K562 (cell line): Measurements from ENCODE around the gene TSGA10IP. TPM values are rescaled to one million over a fixed set of nuclear protein-coding genes. Genes with fewer than 3 reads are reported as not detected.

Experiments
- HDAC1 ChIP-seq, 2 experiments: fragments of 450-650 bp; IDR thresholded peaks; 2 replicates each; pipeline ENCODE4 v1.6.1; 2016 to 2017; ENCODE audit warnings: inconsistent platforms in 1 of 2, mild to moderate bottlenecking in 1 of 2, moderate library complexity in 1 of 2
- HNRNPUL1 ChIP-seq: fragments of 200-400 bp; formaldehyde crosslinking; IDR thresholded peaks from 2 replicates; pipeline ENCODE4 v1.6.1; 2017; ENCODE audit warnings: low read length
- SAFB ChIP-seq: fragments of 200-400 bp; formaldehyde crosslinking; IDR thresholded peaks from 2 replicates; pipeline ENCODE4 v1.6.1; 2017; ENCODE audit warnings: low read depth, low read length, borderline replicate concordance
- polyA plus RNA-seq, 8 experiments: library from polyadenylated mRNA; depleted of rRNA in 4 of 8; stranded (reverse) in 5 of 8; unstranded in 3 of 8; fragments of >200 nt; fragmentation: Nextera tagmentation in 2 of 8; fragmentation: Illumina TruSeq in 1 of 8; extraction: Ambion mirVana in 2 of 8; extraction: Trizol in 1 of 8; gene quantifications; 2 replicates each; pipeline versions ENCODE4 v1.2.1 to v1.2.3, GENCODE V29; 2011 to 2014; ENCODE audit warnings: inconsistent platforms in 1 of 8, missing spikeins in 1 of 8
- total RNA-seq, 7 experiments: library from RNA; depleted of rRNA in 6 of 7; stranded (reverse); fragments of >200 nt in 6 of 7; fragmentation: Illumina TruSeq in 2 of 7; extraction: Trizol in 2 of 7; gene quantifications; 2 replicates each; pipeline versions ENCODE4 v1.2.1 to v1.2.3, GENCODE V29; 2011 to 2021; ENCODE audit warnings: low replicate concordance in 1 of 7
- TF ChIP-seq, protein P1 (sequence below): fragments of 450-650 bp; formaldehyde crosslinking; IDR thresholded peaks from 2 replicates; pipeline ENCODE4 v1.4.0; 2020; ENCODE audit warnings: mild to moderate bottlenecking, mixed read lengths
- TF ChIP-seq, protein P2 (sequence below), 3 experiments: IDR thresholded peaks in 2 of 3; conservative IDR thresholded peaks in 1 of 3; 2 replicates each; pipeline ENCODE4 v1.5.1; 2011 to 2012; ENCODE audit warnings: low read length in 3 of 3, mild to moderate bottlenecking in 3 of 3, control low read depth in 2 of 3, improper control_type of control experiment in 1 of 3, inconsistent platforms in 1 of 3, low read depth in 1 of 3, mixed read lengths in 1 of 3, moderate library complexity in 1 of 3; ENCODE audit not compliant: insufficient read depth in 2 of 3
- TF ChIP-seq, protein P3 (sequence below): IDR thresholded peaks from 2 replicates; pipeline ENCODE4 v1.6.1; 2011; ENCODE audit not compliant: insufficient read length; ENCODE audit errors: extremely low read depth
- TF ChIP-seq, protein P4 (sequence below): fragments of 450-650 bp; formaldehyde crosslinking; conservative IDR thresholded peaks from 2 replicates; pipeline ENCODE4 v1.4.0; 2022; ENCODE audit warnings: mild to moderate bottlenecking, missing genetic modification characterization
- TF ChIP-seq, protein P5 (sequence below), 2 experiments: fragments of 450-650 bp; conservative IDR thresholded peaks; 2 replicates each; pipeline ENCODE4 v1.6.1; 2017; ENCODE audit warnings: mild to moderate bottlenecking in 2 of 2, moderate library complexity in 2 of 2
- TF ChIP-seq, protein P6 (sequence below): sonication (generic); formaldehyde crosslinking; IDR thresholded peaks from 2 replicates; pipeline ENCODE4 v1.8.1; 2023; ENCODE audit warnings: mild to moderate bottlenecking, missing genetic modification reagents

Gene TSGA10IP
- total and polyA plus RNA-seq, 9 of the 15 experiments (the other 6 are each of a cell fraction or from before 2014, with no cell fraction given) = not detected

DNA sequence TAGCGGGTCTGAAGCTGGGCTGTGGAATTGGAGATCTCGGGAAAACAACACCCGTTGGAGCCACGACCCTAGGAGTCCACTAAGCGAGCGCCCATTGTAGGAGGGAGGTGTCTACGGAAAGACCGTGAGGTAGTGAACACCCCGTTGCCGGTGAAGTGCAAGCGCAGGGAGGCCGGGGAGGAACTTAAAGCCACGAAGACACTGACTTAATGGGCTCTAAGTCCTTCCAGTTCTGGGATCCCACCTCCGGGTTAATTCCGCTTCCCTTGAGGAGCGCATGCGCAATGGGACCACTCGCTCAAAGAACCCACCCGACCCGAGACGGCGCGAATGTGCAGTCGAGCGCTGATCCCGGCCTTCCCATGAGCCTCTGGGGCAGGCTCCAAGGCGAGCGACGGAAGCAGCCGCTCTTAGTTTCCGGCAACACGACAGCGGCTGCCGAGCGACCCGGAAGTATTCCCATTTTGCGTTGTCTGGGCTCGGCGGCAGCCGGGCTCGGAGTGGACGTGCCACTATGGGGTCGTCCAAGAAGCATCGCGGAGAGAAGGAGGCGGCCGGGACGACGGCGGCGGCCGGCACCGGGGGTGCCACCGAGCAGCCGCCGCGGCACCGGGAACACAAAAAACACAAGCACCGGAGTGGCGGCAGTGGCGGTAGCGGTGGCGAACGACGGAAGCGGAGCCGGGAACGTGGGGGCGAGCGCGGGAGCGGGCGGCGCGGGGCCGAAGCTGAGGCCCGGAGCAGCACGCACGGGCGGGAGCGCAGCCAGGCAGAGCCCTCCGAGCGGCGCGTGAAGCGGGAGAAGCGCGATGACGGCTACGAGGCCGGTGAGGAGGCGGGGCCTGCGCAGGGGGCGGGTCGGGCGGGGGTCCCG, 16.2 kb downstream of the TSGA10IP start, which contains the start of gene SART1 (continued):
- TF ChIP-seq, protein P1, sequence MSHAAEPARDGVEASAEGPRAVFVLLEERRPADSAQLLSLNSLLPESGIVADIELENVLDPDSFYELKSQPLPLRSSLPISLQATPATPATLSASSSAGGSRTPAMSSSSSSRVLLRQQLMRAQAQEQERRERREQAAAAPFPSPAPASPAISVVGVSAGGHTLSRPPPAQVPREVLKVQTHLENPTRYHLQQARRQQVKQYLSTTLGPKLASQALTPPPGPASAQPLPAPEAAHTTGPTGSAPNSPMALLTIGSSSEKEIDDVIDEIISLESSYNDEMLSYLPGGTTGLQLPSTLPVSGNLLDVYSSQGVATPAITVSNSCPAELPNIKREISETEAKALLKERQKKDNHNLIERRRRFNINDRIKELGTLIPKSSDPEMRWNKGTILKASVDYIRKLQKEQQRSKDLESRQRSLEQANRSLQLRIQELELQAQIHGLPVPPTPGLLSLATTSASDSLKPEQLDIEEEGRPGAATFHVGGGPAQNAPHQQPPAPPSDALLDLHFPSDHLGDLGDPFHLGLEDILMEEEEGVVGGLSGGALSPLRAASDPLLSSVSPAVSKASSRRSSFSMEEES (CRISPR knock-in tag) = no peak
- TF ChIP-seq, protein P2, sequence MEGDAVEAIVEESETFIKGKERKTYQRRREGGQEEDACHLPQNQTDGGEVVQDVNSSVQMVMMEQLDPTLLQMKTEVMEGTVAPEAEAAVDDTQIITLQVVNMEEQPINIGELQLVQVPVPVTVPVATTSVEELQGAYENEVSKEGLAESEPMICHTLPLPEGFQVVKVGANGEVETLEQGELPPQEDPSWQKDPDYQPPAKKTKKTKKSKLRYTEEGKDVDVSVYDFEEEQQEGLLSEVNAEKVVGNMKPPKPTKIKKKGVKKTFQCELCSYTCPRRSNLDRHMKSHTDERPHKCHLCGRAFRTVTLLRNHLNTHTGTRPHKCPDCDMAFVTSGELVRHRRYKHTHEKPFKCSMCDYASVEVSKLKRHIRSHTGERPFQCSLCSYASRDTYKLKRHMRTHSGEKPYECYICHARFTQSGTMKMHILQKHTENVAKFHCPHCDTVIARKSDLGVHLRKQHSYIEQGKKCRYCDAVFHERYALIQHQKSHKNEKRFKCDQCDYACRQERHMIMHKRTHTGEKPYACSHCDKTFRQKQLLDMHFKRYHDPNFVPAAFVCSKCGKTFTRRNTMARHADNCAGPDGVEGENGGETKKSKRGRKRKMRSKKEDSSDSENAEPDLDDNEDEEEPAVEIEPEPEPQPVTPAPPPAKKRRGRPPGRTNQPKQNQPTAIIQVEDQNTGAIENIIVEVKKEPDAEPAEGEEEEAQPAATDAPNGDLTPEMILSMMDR (IDR thresholded peaks at IDR 0.05 in 2 of 3, conservative IDR thresholded peaks at IDR 0.05 in 1 of 3; ENCODE audit: insufficient read depth in 2 of 3, low read depth in 1 of 3, low read length in 3 of 3) = no peak
- TF ChIP-seq, protein P3, sequence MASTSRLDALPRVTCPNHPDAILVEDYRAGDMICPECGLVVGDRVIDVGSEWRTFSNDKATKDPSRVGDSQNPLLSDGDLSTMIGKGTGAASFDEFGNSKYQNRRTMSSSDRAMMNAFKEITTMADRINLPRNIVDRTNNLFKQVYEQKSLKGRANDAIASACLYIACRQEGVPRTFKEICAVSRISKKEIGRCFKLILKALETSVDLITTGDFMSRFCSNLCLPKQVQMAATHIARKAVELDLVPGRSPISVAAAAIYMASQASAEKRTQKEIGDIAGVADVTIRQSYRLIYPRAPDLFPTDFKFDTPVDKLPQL = peak; percentile 48
- TF ChIP-seq, protein P4, sequence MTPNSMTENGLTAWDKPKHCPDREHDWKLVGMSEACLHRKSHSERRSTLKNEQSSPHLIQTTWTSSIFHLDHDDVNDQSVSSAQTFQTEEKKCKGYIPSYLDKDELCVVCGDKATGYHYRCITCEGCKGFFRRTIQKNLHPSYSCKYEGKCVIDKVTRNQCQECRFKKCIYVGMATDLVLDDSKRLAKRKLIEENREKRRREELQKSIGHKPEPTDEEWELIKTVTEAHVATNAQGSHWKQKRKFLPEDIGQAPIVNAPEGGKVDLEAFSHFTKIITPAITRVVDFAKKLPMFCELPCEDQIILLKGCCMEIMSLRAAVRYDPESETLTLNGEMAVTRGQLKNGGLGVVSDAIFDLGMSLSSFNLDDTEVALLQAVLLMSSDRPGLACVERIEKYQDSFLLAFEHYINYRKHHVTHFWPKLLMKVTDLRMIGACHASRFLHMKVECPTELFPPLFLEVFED (CRISPR knock-in tag) = 0 out of 2 replicates have a peak, but pooled peaks have one; percentile 44
- TF ChIP-seq, protein P5, sequence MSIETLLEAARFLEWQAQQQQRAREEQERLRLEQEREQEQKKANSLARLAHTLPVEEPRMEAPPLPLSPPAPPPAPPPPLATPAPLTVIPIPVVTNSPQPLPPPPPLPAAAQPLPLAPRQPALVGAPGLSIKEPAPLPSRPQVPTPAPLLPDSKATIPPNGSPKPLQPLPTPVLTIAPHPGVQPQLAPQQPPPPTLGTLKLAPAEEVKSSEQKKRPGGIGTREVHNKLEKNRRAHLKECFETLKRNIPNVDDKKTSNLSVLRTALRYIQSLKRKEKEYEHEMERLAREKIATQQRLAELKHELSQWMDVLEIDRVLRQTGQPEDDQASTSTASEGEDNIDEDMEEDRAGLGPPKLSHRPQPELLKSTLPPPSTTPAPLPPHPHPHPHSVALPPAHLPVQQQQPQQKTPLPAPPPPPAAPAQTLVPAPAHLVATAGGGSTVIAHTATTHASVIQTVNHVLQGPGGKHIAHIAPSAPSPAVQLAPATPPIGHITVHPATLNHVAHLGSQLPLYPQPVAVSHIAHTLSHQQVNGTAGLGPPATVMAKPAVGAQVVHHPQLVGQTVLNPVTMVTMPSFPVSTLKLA (conservative IDR thresholded peaks at IDR 0.05) = peak; percentile 88 to 95
- TF ChIP-seq, protein P6, sequence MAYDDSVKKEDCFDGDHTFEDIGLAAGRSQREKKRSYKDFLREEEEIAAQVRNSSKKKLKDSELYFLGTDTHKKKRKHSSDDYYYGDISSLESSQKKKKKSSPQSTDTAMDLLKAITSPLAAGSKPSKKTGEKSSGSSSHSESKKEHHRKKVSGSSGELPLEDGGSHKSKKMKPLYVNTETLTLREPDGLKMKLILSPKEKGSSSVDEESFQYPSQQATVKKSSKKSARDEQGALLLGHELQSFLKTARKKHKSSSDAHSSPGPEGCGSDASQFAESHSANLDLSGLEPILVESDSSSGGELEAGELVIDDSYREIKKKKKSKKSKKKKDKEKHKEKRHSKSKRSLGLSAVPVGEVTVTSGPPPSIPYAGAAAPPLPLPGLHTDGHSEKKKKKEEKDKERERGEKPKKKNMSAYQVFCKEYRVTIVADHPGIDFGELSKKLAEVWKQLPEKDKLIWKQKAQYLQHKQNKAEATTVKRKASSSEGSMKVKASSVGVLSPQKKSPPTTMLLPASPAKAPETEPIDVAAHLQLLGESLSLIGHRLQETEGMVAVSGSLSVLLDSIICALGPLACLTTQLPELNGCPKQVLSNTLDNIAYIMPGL (CRISPR knock-in tag) = 0 out of 2 replicates have a peak, but pooled peaks have one; percentile 41
- TF ChIP-seq SAFB = no peak
- peak; percentile 21 to 86; a peak in 2 of 4 replicates for TF ChIP-seq HDAC1 (IDR thresholded peaks at IDR 0.05)
- no peak for TF ChIP-seq HNRNPUL1
